Lower leg skin (tissue), 4 donors: Measurements from ENCODE around the gene DHDH. TPM values are rescaled to one million over a fixed set of nuclear protein-coding genes. Genes with fewer than 3 reads are reported as not detected.

Source experiments
- DNase-seq, 2 donors: peaks; one replicate each; pipeline ENCODE4 v3.0.0-alpha.2; 2019; ENCODE audit warnings: low spot score in 2 of 2
- H3K4me3 ChIP-seq: fragments of 200-600 bp; sonication (generic); 2 replicates; pipeline ENCODE4 v1.5.1; 2017; ENCODE audit warnings: mild to moderate bottlenecking, low read depth; ENCODE audit not compliant: poor library complexity, severe bottlenecking
- CTCF ChIP-seq, 3 donors: fragments of 450-650 bp; IDR thresholded peaks; one replicate each; pipeline ENCODE4 v1.5.1; 2016; ENCODE audit warnings: antibody characterized with exemption in 3 of 3, mild to moderate bottlenecking in 3 of 3, moderate library complexity in 2 of 3
- POLR2A ChIP-seq, 2 donors: fragments of 450-650 bp; IDR thresholded peaks; one replicate each; pipeline ENCODE4 v1.6.1; 2016 to 2017; ENCODE audit warnings: antibody characterized with exemption in 2 of 2, mild to moderate bottlenecking in 1 of 2, moderate library complexity in 1 of 2
- WGBS, 2 donors: methylation state at CpG; one replicate each; pipeline ENCODE4 v1.1.5; 2018; 5-methylcytosine and 5-hydroxymethylcytosine counted together
- intact Hi-C: fragments of 100-400 bp; cut with DNase I; formaldehyde crosslinking; loops from one replicate; pipeline ENCODE4 v1.15.0; 2023; ENCODE audit warnings: low total_unique reads
- total RNA-seq, 4 donors: library from RNA; depleted of rRNA; stranded (reverse); fragments of >200 nt; gene quantifications; one replicate each; pipeline ENCODE4 v1.1.0, GENCODE V29; 2016

DHDH gene
- total RNA-seq, 4 donors from 2014 or later = not detected

DNA sequence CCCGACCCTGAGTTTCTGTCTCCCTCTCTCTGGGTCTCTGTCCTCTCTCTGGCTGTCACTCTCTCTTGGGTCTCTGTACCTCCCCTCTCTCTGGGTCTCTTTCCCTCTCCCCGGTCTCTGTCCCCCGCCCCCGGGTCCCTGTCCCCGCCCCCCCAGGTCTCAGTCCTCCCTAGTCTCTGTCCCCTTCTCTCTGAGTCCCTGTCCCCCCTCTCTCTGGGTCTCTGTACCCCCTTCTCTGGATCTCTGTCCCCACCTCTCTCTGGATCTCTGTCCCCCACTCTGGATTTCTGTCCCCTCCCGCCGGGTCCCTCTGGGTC, 29.3 kb downstream of the DHDH start:
- intact Hi-C loops = no loop called here
- TF ChIP-seq POLR2A (IDR thresholded peaks at IDR 0.05) (no peak), CTCF (IDR thresholded peaks at IDR 0.05) (no peak)
- no peak overlapping the region for H3K4me3 ChIP-seq
- WGBS, 2 donors = 64 to 65% methylated on average over 5 to 7 of the region's 7 CpGs
- DNase-seq = no peak

GRCh38 chr19:48963371-48964204, 30.1 kb downstream of the DHDH start:
- peak; percentile 71 to 97 for DNase-seq
- 10 to 11% methylated on average over 19 to 28 of the region's 28 CpGs for WGBS, 2 donors
- H3K4me3 ChIP-seq = peak overlapping the region; percentile 5
- no peak for TF ChIP-seq CTCF (IDR thresholded peaks at IDR 0.05)
- no peak for TF ChIP-seq POLR2A (IDR thresholded peaks at IDR 0.05)
- intact Hi-C loops = no loop called here

DNA sequence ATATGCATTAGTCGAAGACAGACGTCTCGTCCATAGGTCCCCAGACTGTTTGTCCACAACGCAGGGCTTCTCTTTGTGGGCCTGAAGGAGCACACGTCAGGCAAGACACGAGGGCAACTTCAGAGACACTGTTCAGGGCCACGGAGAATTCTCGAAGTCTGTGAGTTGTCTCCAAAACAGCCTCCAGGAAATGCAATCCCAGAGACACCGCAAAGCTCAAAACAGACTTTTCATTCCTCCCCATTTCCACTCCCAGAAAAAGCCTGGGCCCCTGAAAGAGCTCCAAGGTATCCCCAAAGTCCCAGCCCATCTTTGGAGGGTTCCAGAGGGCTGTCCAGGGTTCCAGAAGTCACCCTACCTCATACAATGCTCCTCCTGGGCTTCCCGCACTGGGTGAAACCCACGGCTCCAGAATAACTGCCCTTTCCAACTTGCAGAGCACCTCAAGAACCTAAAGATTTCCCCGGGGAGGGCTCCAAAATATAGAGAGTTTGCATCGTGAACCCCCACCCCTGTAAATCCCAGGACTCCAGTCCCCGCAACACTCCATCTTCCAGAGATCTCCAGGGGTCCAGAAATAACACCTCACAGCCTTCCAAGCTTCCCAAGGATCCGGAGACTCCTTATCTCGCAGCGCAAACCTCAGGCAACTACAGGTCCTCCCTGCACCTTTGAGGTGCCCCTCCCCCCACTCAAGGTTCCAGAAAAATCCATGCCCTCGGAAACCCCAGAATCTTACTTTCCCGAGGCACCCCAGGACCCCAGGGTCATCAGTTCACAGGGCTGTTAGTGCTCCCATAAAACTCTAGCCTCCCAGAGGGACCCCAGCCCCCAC, 30.9 kb downstream of the DHDH start:
- DNase-seq = no peak
- TF ChIP-seq CTCF (IDR thresholded peaks at IDR 0.05) (no peak), POLR2A (IDR thresholded peaks at IDR 0.05) (no peak)
- peak overlapping the region; percentile 5 for H3K4me3 ChIP-seq
- WGBS, 2 donors = 13 to 17% methylated on average over 19 of the region's 19 CpGs
- intact Hi-C loops = no loop called here

DNA sequence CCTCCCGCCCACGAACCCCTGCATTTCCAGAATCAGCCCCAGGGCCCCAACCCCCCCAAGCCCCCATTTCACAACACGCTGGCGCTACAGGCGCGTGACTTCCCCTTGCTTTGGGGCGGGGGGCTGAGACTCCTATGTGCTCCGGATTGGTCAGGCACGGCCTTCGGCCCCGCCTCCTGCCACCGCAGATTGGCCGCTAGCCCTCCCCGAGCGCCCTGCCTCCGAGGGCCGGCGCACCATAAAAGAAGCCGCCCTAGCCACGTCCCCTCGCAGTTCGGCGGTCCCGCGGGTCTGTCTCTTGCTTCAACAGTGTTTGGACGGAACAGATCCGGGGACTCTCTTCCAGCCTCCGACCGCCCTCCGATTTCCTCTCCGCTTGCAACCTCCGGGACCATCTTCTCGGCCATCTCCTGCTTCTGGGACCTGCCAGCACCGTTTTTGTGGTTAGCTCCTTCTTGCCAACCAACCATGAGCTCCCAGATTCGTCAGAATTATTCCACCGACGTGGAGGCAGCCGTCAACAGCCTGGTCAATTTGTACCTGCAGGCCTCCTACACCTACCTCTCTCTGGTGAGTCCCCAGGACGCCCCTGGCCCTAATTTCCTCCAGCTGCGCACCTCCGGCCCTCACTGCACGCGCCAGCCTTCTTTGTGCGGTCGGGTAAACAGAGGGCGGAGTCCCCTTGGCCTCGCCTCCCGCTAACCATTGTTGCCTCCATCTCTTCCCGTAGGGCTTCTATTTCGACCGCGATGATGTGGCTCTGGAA, 31.7 kb downstream of the DHDH start, which contains the start of gene FTL:
Gene FTL, plus strand, starts transcription at position 270 of the 766 bp plus-strand sequence. Its CDS starts 199 bp downstream, at position 469.
- TF ChIP-seq CTCF (IDR thresholded peaks at IDR 0.05) = no peak
- TF ChIP-seq POLR2A (IDR thresholded peaks at IDR 0.05) = peak in 1 of 2 donors; percentile 99
- peak; percentile 96 to 100 for DNase-seq
- intact Hi-C loops = no loop called here
- peak within 1 kb of the TSS; percentile 80 for H3K4me3 ChIP-seq
- 0 to 1% methylated on average over 48 to 51 of the region's 52 CpGs for WGBS, 2 donors

GRCh38 chr19:48965806-48966540, 32.5 kb downstream of the DHDH start:
- peak overlapping the region; percentile 80 for H3K4me3 ChIP-seq
- WGBS, 2 donors = 10 to 12% methylated on average over 36 of the region's 36 CpGs
- intact Hi-C loops = no loop called here
- peak; percentile 90 to 97 for DNase-seq
- no peak for TF ChIP-seq POLR2A (IDR thresholded peaks at IDR 0.05)
- TF ChIP-seq CTCF (IDR thresholded peaks at IDR 0.05) = no peak
